Measurements from ENCODE around the gene APAF1.
"Not testable (repeated sequence)": the region's sequence is repeated elsewhere in the genome, so short reads cannot be mapped to it uniquely, and the experiment has no call there.

APAF1 gene

GRCh38 chr12:98755855-98756254 is 110.8 kb downstream of the APAF1 start:
- not testable (repeated sequence) for DNase-seq (ENCODE audit: low read depth in 2 of 2, low spot score in 1 of 2)

GRCh38 chr12:98757455-98757854 is 112.4 kb downstream of the APAF1 start:
- no peak for DNase-seq (ENCODE audit: low read depth in 2 of 2, low spot score in 1 of 2)

DNA sequence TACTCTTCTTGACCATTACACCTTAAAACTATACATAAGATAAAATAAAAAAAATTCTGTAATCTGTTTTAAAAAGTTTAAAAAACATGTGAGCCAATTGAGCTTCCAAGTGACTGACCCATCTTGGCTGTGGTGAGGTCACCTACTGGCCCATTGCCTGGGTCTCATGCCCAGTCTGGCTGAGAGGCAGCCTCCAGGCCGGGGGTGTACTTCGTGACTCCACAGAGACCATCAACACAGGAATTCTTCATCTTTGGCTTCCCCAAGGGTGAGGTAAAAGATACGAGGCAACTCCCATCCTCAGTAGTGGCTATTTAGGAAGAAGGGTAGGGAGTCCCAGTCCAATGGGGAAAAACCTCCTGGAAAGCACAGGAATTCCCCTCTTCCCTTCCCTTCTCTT is 113.2 kb downstream of the APAF1 start:
- DNase-seq (ENCODE audit: low read depth in 2 of 2, low spot score in 1 of 2): no peak

DNA sequence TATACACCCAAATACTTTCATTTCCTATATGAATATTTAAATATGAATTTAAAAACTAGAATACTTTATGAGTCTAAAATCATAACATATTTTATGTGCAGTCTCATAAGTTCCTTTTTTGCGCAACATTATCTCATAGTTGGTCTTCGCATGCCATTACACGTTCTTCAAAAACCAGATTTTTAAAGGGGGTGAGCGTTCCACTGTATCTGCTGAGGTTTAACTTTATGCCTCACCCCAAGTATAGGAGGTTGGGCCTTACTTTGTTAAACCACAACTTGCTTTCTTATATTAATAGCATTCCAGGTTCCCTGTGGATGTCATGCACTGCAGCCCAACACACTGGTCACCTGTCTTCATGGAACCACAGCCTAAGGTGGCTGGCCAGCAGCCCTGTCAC is 118.6 kb downstream of the APAF1 start:
- DNase-seq (ENCODE audit: low read depth in 2 of 2, low spot score in 1 of 2): no peak

DNA sequence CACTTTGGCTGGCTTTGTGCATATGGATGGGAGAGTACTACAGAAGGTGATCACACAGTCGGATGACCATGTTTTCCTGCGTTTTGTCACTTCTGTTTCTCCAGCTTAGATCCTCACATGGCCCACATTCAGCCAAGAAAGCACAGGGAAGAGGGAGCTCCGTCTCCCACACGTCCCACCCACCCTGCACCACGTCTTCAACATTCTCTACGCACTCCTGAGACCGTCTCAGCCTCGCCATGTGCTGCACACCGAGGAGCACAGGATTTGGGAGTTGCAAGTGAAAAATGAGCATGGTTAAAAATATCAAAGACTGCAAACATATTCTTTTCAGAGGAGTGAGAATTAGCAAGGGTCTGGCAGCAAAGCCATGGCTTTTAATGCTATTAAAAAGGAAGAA is 122.2 kb downstream of the APAF1 start:
- no peak for DNase-seq (ENCODE audit: low read depth in 2 of 2, low spot score in 1 of 2)

DNA sequence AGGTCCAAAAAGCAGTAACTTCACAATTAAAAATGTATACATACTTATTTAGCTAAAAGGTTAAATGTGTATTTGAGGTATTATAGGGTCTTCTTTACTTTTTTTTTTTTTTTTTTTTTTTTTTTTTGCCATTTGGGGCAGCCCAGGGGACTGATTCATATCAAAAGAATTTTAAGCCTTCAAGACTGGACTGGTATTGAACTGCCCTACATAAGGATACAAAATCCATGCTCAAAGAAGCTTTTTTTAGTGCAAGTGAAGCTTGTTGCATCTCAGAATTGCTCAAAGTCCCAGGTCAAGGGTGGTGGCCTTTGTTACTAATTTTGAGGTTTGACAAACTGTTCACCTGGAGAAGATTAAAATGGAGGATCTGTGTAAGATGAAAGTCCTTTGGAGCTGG is 124.0 kb downstream of the APAF1 start:
- no peak for DNase-seq (ENCODE audit: low read depth in 2 of 2, low spot score in 1 of 2)

- DNase-seq (ENCODE audit: low read depth in 2 of 2, low spot score in 1 of 2): no peak
Measured at GRCh38 chr12:98770230-98770629, 125.1 kb downstream of the APAF1 start.

GRCh38 chr12:98771811-98772752 is 127.0 kb downstream of the APAF1 start:
- DNase-seq (ENCODE audit: low read depth in 2 of 2, low spot score in 1 of 2): no peak

- no peak for DNase-seq (ENCODE audit: low read depth in 2 of 2, low spot score in 1 of 2)
Measured at GRCh38 chr12:98772818-98773217, 127.7 kb downstream of the APAF1 start.

GRCh38 chr12:98780261-98780660 is 135.2 kb downstream of the APAF1 start:
- no peak for DNase-seq (ENCODE audit: low read depth in 2 of 2, low spot score in 1 of 2)

DNA sequence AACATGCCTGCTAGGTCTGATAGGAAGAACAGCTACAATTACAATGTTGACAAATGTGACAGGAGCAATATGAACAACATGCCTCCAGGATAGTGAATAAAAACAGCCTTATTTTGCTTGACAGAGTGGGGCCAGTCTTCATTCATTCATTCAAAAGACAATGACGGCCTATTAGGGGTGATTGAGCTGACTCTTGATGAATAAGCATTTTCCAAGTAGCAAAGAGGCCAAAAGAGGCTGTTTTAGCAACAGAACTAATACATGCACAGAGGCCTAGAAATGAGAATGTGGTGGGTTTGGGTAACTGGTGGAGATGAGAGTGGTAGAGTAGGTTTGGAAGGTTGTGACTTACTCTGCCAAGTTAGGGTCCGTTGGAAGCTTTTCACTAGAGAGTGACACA is 138.3 kb downstream of the APAF1 start:
- DNase-seq (ENCODE audit: low read depth in 2 of 2, low spot score in 1 of 2): no peak

Measured in stimulated activated CD8-positive, alpha-beta memory T cell treated with anti-CD3 and anti-CD28 coated beads, Interleukin-4, amount 100 ng/mL, for 1 hour (primary cell).